GM12865 (cell line): Measurements from ENCODE around the gene AURKA.

Experiments
- DNase-seq: peaks from one replicate; pipeline ENCODE4 v3.0.0; 2010; ENCODE audit warnings: low read depth
- H3K4me3 ChIP-seq: 2 replicates; pipeline ENCODE4 v1.5.1; 2011; ENCODE audit warnings: mild to moderate bottlenecking, low read depth, low read length, control low read depth
- TF ChIP-seq, protein P1 (sequence below): IDR thresholded peaks from 2 replicates; pipeline ENCODE4 v1.5.1; 2011; ENCODE audit warnings: low read length, control low read depth, low read depth, inconsistent platforms; ENCODE audit not compliant: insufficient read depth; ENCODE audit errors: missing control alignments

The AURKA gene

GRCh38 chr20:56373942-56374341 lies 18.1 kb downstream of the AURKA start:
- TF ChIP-seq, protein P1, sequence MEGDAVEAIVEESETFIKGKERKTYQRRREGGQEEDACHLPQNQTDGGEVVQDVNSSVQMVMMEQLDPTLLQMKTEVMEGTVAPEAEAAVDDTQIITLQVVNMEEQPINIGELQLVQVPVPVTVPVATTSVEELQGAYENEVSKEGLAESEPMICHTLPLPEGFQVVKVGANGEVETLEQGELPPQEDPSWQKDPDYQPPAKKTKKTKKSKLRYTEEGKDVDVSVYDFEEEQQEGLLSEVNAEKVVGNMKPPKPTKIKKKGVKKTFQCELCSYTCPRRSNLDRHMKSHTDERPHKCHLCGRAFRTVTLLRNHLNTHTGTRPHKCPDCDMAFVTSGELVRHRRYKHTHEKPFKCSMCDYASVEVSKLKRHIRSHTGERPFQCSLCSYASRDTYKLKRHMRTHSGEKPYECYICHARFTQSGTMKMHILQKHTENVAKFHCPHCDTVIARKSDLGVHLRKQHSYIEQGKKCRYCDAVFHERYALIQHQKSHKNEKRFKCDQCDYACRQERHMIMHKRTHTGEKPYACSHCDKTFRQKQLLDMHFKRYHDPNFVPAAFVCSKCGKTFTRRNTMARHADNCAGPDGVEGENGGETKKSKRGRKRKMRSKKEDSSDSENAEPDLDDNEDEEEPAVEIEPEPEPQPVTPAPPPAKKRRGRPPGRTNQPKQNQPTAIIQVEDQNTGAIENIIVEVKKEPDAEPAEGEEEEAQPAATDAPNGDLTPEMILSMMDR, result no peak
- no peak overlapping the region for H3K4me3 ChIP-seq
- peak; percentile 20 for DNase-seq

- H3K4me3 ChIP-seq, result no peak overlapping the region
- TF ChIP-seq, protein P1, result no peak
- no peak for DNase-seq
Observed at GRCh38 chr20:56372850-56373249, 19.2 kb downstream of the AURKA start.

DNA sequence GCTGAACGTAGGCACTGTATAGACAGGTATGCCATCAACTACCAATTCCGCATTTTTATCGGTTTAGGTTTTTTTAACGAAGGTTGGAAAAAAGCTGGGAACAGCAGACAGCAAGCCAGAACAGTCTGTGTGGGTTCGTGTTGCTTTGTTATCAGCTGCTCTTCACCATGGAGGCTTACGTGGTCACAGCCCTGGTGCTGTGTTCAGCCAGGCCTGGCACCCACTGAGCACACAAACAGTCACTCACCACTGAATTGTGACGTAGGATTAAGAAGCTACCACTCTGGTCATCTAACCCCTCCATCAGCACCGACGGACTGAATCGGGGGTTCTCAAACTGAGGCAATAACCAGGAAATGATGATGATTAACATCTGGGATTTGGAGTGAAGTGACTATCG lies 20.0 kb downstream of the AURKA start:
- no peak for DNase-seq
- TF ChIP-seq, protein P1, result no peak
- H3K4me3 ChIP-seq, result no peak overlapping the region

DNA sequence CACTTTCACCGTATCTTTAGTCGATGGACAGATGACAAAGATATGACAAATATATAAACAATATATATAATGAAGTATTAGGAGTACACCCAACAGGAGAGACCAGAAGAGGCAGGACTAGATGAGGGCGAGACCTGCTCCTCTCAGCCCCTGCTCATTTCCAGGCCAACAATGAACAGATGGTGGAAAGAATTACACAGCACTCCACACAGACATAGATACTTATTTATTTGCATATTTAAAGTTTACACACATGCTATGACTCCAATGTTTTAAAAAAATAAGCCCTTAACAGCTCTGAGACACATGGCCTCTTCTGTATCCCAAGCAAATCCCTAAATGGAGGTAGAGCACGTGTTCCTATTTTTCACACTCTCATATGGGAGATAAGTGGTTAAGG lies 22.8 kb downstream of the AURKA start:
- DNase-seq, result no peak
- TF ChIP-seq, protein P1, result no peak
- H3K4me3 ChIP-seq, result no peak overlapping the region

- DNase-seq, result no peak
- no peak overlapping the region for H3K4me3 ChIP-seq
- TF ChIP-seq, protein P1, result no peak
Observed at GRCh38 chr20:56368351-56369134, 23.5 kb downstream of the AURKA start.

GRCh38 chr20:56363491-56363890 lies 28.5 kb downstream of the AURKA start:
- TF ChIP-seq, protein P1, result no peak
- H3K4me3 ChIP-seq, result no peak overlapping the region
- DNase-seq, result no peak
